Keratinocyte (primary cell): ENCODE data around the gene CXCR6.

Experiments
- EZH2 ChIP-seq: IDR thresholded peaks from one replicate; pipeline ENCODE4 v1.6.1; 2012; ENCODE audit warnings: inconsistent platforms, mild to moderate bottlenecking, low read length, moderate library complexity
- TF ChIP-seq, protein P1 (sequence below), 3 experiments: IDR thresholded peaks in 1 of 3; conservative IDR thresholded peaks in 1 of 3; optimal IDR thresholded peaks in 1 of 3; 2 replicates in 2 of 3; 3 replicates in 1 of 3; pipeline versions ENCODE3 to v1.5.1; 2011; ENCODE audit warnings: low read length in 3 of 3, mild to moderate bottlenecking in 3 of 3, moderate library complexity in 2 of 3, control low read depth in 1 of 3, inconsistent platforms in 1 of 3; ENCODE audit not compliant: insufficient read depth in 2 of 3; ENCODE audit errors: extremely low read depth in 1 of 3

DNA sequence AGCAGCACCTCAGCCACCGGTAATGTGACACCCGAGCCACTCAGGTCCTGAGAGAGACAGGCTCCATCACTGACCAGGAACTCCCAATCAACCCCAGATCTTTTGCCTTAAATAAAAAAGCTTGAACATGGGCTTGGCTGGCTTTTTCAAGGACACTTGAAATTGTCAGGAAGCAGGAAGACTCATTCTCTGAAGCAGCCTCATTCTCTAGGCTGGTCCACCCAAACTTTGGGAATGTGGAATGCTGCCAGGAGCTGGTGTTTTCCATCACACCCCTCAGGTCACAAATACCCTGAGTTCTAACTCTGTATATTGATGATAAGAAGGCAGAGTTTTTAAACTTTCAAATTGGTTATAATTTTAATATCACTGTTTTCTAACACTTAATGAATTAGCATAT, 17.0 kb downstream of the CXCR6 start:
- TF ChIP-seq, protein P1, sequence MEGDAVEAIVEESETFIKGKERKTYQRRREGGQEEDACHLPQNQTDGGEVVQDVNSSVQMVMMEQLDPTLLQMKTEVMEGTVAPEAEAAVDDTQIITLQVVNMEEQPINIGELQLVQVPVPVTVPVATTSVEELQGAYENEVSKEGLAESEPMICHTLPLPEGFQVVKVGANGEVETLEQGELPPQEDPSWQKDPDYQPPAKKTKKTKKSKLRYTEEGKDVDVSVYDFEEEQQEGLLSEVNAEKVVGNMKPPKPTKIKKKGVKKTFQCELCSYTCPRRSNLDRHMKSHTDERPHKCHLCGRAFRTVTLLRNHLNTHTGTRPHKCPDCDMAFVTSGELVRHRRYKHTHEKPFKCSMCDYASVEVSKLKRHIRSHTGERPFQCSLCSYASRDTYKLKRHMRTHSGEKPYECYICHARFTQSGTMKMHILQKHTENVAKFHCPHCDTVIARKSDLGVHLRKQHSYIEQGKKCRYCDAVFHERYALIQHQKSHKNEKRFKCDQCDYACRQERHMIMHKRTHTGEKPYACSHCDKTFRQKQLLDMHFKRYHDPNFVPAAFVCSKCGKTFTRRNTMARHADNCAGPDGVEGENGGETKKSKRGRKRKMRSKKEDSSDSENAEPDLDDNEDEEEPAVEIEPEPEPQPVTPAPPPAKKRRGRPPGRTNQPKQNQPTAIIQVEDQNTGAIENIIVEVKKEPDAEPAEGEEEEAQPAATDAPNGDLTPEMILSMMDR (optimal IDR thresholded peaks at IDR 0.05 in 1 of 3, IDR thresholded peaks at IDR 0.05 in 1 of 3, conservative IDR thresholded peaks at IDR 0.05 in 1 of 3; ENCODE audit: extremely low read depth in 1 of 3, insufficient read depth in 2 of 3, low read length in 3 of 3), result no peak
- no peak for TF ChIP-seq EZH2
